HepG2 (cell line): ENCODE results near the gene ARHGAP21.

Experiments used
- FOXK2 ChIP-seq: fragments of 450-650 bp; IDR thresholded peaks from 2 replicates; pipeline ENCODE4 v1.6.1; 2016
- KDM3A ChIP-seq: IDR thresholded peaks from 2 replicates; pipeline ENCODE4 v1.6.1; 2018; ENCODE audit warnings: low read depth, missing compliant biosample characterization
- MYC ChIP-seq: sonication (generic); formaldehyde crosslinking; IDR thresholded peaks from 2 replicates; pipeline ENCODE4 v1.9.0; 2021; ENCODE audit warnings: missing genetic modification reagents, borderline replicate concordance
- POLR2A ChIP-seq, 2 experiments: IDR thresholded peaks; 2 replicates each; pipeline ENCODE4 v1.6.1; 2011; ENCODE audit warnings: low read depth in 2 of 2, low read length in 2 of 2, mild to moderate bottlenecking in 1 of 2, moderate library complexity in 1 of 2; ENCODE audit not compliant: insufficient read depth in 1 of 2
- ZBTB20 ChIP-seq: sonication (generic); formaldehyde crosslinking; IDR thresholded peaks from 2 replicates; pipeline ENCODE4 v1.8.1; 2023; ENCODE audit warnings: missing genetic modification reagents, low read depth, mild to moderate bottlenecking, borderline replicate concordance
- ZKSCAN1 ChIP-seq: fragments of 150-350 bp; IDR thresholded peaks from 2 replicates; pipeline ENCODE4 v1.6.1; 2014; ENCODE audit warnings: low read length
- ZNF788 ChIP-seq: sonication (generic); formaldehyde crosslinking; IDR thresholded peaks from 2 replicates; pipeline ENCODE4 v1.5.0; 2020; ENCODE audit warnings: mild to moderate bottlenecking, missing genetic modification reagents, borderline replicate concordance

DNA sequence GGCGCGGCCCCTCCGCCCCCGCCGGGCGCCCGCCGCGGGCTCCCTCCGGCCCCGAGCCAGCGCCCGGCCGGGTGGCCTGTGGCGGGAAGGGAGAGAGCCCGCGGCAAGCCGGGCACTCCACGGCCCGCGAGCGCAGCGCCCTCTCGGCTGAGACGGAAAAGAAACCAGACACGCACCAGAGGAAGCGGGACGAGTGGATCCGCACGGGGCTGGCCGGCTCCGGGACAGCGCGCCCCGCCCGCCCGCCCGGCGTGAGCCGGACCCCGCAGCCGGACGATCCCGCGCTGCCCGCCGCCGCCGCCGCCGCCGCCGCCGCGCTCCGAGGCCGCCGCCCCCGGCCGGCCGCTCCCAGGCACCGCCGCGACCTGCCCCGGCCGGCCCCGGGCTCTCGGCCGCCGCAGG, 300 bp downstream of the ARHGAP21 start:
- TF ChIP-seq KDM3A (CRISPR knock-in tag) (no peak), ZBTB20 (CRISPR knock-in tag) (no peak), MYC (CRISPR knock-in tag) (no peak), POLR2A (IDR thresholded peaks at IDR 0.05; ENCODE audit: insufficient read depth in 1 of 2, low read depth in 2 of 2, low read length in 2 of 2) (no peak), ZKSCAN1 (no peak), FOXK2 (no peak), ZNF788 (CRISPR knock-in tag) (no peak)
